H1 (cell line): ENCODE data around the gene CA10. TPM values are rescaled to one million over a fixed set of nuclear protein-coding genes. Genes with fewer than 3 reads are reported as not detected.

Source experiments
- CTCF ChIA-PET: fragments of 300-600 bp; sonication (Branson Sonifier 250); formaldehyde crosslinking; loops from one replicate; lab custom pipeline; 2021; ENCODE audit not compliant: partially characterized antibody; lab: Charles Lee
- POLR2A ChIA-PET: fragments of 300-600 bp; sonication (Branson Sonifier 250); formaldehyde crosslinking; loops from one replicate; lab custom pipeline; 2021; ENCODE audit warnings: inconsistent platforms; ENCODE audit not compliant: partially characterized antibody; lab: Charles Lee
- DNase-seq, 2 experiments: peaks; one replicate each; pipeline versions ENCODE4 v3.0.0 to v3.0.0-alpha.2; 2010 to 2022; ENCODE audit warnings: low spot score in 2 of 2, low read depth in 1 of 2, mixed read lengths in 1 of 2
- FAIRE-seq: peaks from 2 replicates; lab custom pipeline; 2011; peaks lifted over from hg19 to GRCh38; lab: Jason Lieb, UNC
- H2AFZ ChIP-seq: 2 replicates; pipeline ENCODE4 v1.8.1; 2012; ENCODE audit warnings: low read length, inconsistent platforms
- H2AK5ac ChIP-seq: 2 replicates; pipeline ENCODE4 v1.6.1; 2013; ENCODE audit warnings: low read depth, low read length
- H2BK120ac ChIP-seq: replicated peaks from 2 replicates; pipeline ENCODE3; 2013; ENCODE audit warnings: low read depth, low read length, inconsistent platforms
- H2BK12ac ChIP-seq: 2 replicates; pipeline ENCODE4 v1.6.1; 2013; ENCODE audit warnings: low read depth, low read length
- H2BK15ac ChIP-seq: 2 replicates; pipeline ENCODE4 v1.6.1; 2013; ENCODE audit warnings: low read length
- H2BK20ac ChIP-seq: 2 replicates; pipeline ENCODE4 v1.6.1; 2013; ENCODE audit warnings: low read length
- H2BK5ac ChIP-seq: 2 replicates; pipeline ENCODE4 v1.6.1; 2013; ENCODE audit warnings: low read depth, low read length
- H3K14ac ChIP-seq: 2 replicates; pipeline ENCODE4 v1.6.1; 2013; ENCODE audit warnings: inconsistent platforms; ENCODE audit not compliant: insufficient read length
- H3K18ac ChIP-seq: 2 replicates; pipeline ENCODE4 v1.6.1; 2013; ENCODE audit warnings: low read length; ENCODE audit errors: extremely low read depth
- H3K23ac ChIP-seq: 2 replicates; pipeline ENCODE4 v1.6.1; 2013; ENCODE audit warnings: inconsistent platforms; ENCODE audit not compliant: insufficient read length
- H3K23me2 ChIP-seq: 2 replicates; pipeline ENCODE4 v1.6.1; 2013; ENCODE audit warnings: low read depth, low read length
- H3K27ac ChIP-seq: 2 replicates; pipeline ENCODE4 v1.6.1; 2011; ENCODE audit warnings: low read depth, low read length, inconsistent platforms
- H3K27me3 ChIP-seq, 4 experiments: replicated peaks in 1 of 4; 1 replicate in 1 of 4; 2 replicates in 3 of 4; pipeline versions ENCODE4 v1.6.1 to v1.8.1; 2011 to 2013; ENCODE audit warnings: low read length in 3 of 4, mild to moderate bottlenecking in 3 of 4, inconsistent platforms in 2 of 4, mixed read lengths in 2 of 4, moderate library complexity in 1 of 4; ENCODE audit not compliant: control insufficient read depth in 3 of 4, insufficient read depth in 3 of 4; ENCODE audit errors: extremely low read depth in 1 of 4
- H3K36me3 ChIP-seq, 4 experiments: 2 replicates each; pipeline versions ENCODE4 v1.6.1 to v1.8.1; 2011 to 2013; ENCODE audit warnings: mild to moderate bottlenecking in 4 of 4, low read length in 3 of 4, moderate library complexity in 2 of 4, control low read depth in 1 of 4, inconsistent platforms in 1 of 4; ENCODE audit not compliant: insufficient read depth in 4 of 4, control insufficient read depth in 2 of 4
- H3K4ac ChIP-seq: replicated peaks from 2 replicates; pipeline ENCODE3; 2013; ENCODE audit warnings: low read length, low read depth, mixed read lengths, inconsistent platforms; ENCODE audit not compliant: insufficient read length
- H3K4me1 ChIP-seq, 4 experiments: replicated peaks in 1 of 4; 1 replicate in 1 of 4; 2 replicates in 3 of 4; pipeline versions ENCODE4 v1.6.1 to v1.8.1; 2011 to 2013; ENCODE audit warnings: low read length in 3 of 4, inconsistent platforms in 2 of 4, mixed read lengths in 1 of 4; ENCODE audit not compliant: insufficient read depth in 4 of 4, control insufficient read depth in 3 of 4
- H3K4me2 ChIP-seq, 2 experiments: 2 replicates each; pipeline versions ENCODE4 v1.6.1 to v1.8.1; 2011 to 2013; ENCODE audit warnings: low read depth in 2 of 2, low read length in 2 of 2, control low read depth in 1 of 2, inconsistent platforms in 1 of 2, mild to moderate bottlenecking in 1 of 2; ENCODE audit not compliant: insufficient read depth in 1 of 2
- H3K4me3 ChIP-seq, 4 experiments: fragments of 200-600, 300-600 bp in 1 of 4; sonication (generic), shearing (Covaris generic), sonication (Bioruptor Twin) in 1 of 4; 2 replicates each; pipeline versions ENCODE4 v1.5.1 to v1.8.1; 2011 to 2016; ENCODE audit warnings: low read length in 4 of 4, low read depth in 3 of 4, control low read depth in 2 of 4, inconsistent platforms in 2 of 4, mild to moderate bottlenecking in 2 of 4, mixed read lengths in 1 of 4, moderate library complexity in 1 of 4; ENCODE audit not compliant: insufficient read depth in 2 of 4; ENCODE audit errors: extremely low read depth in 1 of 4
- H3K56ac ChIP-seq: replicated peaks from 2 replicates; pipeline ENCODE3; 2013; ENCODE audit warnings: low read depth, mild to moderate bottlenecking, mixed read lengths, low read length, inconsistent platforms; ENCODE audit not compliant: insufficient read length
- H3K79me1 ChIP-seq: 2 replicates; pipeline ENCODE4 v1.6.1; 2013; ENCODE audit warnings: low read depth, low read length, control low read depth
- H3K79me2 ChIP-seq, 2 experiments: 2 replicates each; pipeline versions ENCODE4 v1.6.1 to v1.8.1; 2012 to 2013; ENCODE audit warnings: low read length in 2 of 2, mild to moderate bottlenecking in 2 of 2, inconsistent platforms in 1 of 2; ENCODE audit not compliant: insufficient read depth in 2 of 2, control insufficient read depth in 1 of 2
- H3K9ac ChIP-seq, 4 experiments: replicated peaks in 1 of 4; 1 replicate in 1 of 4; 2 replicates in 3 of 4; pipeline versions ENCODE4 v1.6.1 to v1.8.1; 2011 to 2013; ENCODE audit warnings: low read depth in 3 of 4, low read length in 3 of 4, control low read depth in 2 of 4, mild to moderate bottlenecking in 2 of 4, moderate library complexity in 2 of 4, inconsistent platforms in 1 of 4; ENCODE audit errors: extremely low read depth in 1 of 4
- H3K9me3 ChIP-seq, 2 experiments: 2 replicates each; pipeline versions ENCODE4 v1.6.1 to v1.8.1; 2012 to 2013; ENCODE audit warnings: mild to moderate bottlenecking in 2 of 2, moderate library complexity in 2 of 2, control low read depth in 1 of 2, inconsistent platforms in 1 of 2, low read depth in 1 of 2, low read length in 1 of 2, mixed read lengths in 1 of 2; ENCODE audit not compliant: insufficient read depth in 2 of 2
- H4K20me1 ChIP-seq, 2 experiments: replicated peaks in 1 of 2; 2 replicates each; pipeline versions ENCODE3 to v1.8.1; 2011 to 2013; ENCODE audit warnings: inconsistent platforms in 2 of 2, low read length in 2 of 2, mild to moderate bottlenecking in 1 of 2; ENCODE audit not compliant: insufficient read depth in 2 of 2, control insufficient read depth in 1 of 2
- H4K5ac ChIP-seq: 2 replicates; pipeline ENCODE4 v1.6.1; 2013; ENCODE audit warnings: low read length, low read depth, mixed read lengths, inconsistent platforms; ENCODE audit not compliant: insufficient read length
- H4K8ac ChIP-seq: 2 replicates; pipeline ENCODE4 v1.8.0; 2013; ENCODE audit warnings: mild to moderate bottlenecking, moderate library complexity, low read length, inconsistent platforms; ENCODE audit not compliant: insufficient read depth; ENCODE audit errors: extremely low read depth
- H4K91ac ChIP-seq: replicated peaks from 2 replicates; pipeline ENCODE3; 2013; ENCODE audit warnings: low read length, mixed read lengths, inconsistent platforms; ENCODE audit not compliant: insufficient read length
- CBX5 ChIP-seq: fragments of 300-800, 300-1000 bp; sonication (generic); IDR thresholded peaks from 2 replicates; pipeline ENCODE4 v1.7.1; 2016; ENCODE audit warnings: antibody characterized with exemption, low read length, low read depth
- EP300 ChIP-seq, 2 experiments: IDR thresholded peaks; 1 replicate in 1 of 2; 2 replicates in 1 of 2; pipeline ENCODE4 v1.6.1; 2011 to 2012; ENCODE audit warnings: low read depth in 2 of 2, low read length in 2 of 2, mild to moderate bottlenecking in 2 of 2, borderline replicate concordance in 1 of 2, inconsistent platforms in 1 of 2, moderate library complexity in 1 of 2
- EZH2 ChIP-seq: fragments of 200-600 bp; sonication (generic); IDR thresholded peaks from 2 replicates; pipeline ENCODE4 v1.7.1; 2012; ENCODE audit warnings: low read depth, mild to moderate bottlenecking, moderate library complexity, low read length, inconsistent platforms; ENCODE audit not compliant: severe bottlenecking
- GABPA ChIP-seq: IDR thresholded peaks from 2 replicates; pipeline ENCODE4 v1.6.1; 2011; ENCODE audit warnings: mild to moderate bottlenecking, low read length, moderate library complexity, borderline replicate concordance; ENCODE audit not compliant: insufficient read depth
- HDAC2 ChIP-seq, 2 experiments: fragments of 300-600 bp in 1 of 2; sonication (generic) in 1 of 2; IDR thresholded peaks; 2 replicates each; pipeline ENCODE4 v1.6.1; 2011 to 2012; ENCODE audit warnings: low read depth in 2 of 2, low read length in 2 of 2, mild to moderate bottlenecking in 2 of 2, moderate library complexity in 2 of 2, borderline replicate concordance in 1 of 2, inconsistent platforms in 1 of 2
- HDAC6 ChIP-seq: IDR thresholded peaks from one replicate; pipeline ENCODE4 v1.7.1; 2012; ENCODE audit warnings: low read depth, mild to moderate bottlenecking, inconsistent platforms, low read length, moderate library complexity
- KDM4A ChIP-seq: IDR thresholded peaks from one replicate; pipeline ENCODE4 v1.7.1; 2012; ENCODE audit warnings: low read depth, mild to moderate bottlenecking, moderate library complexity, low read length, inconsistent platforms; ENCODE audit not compliant: severe bottlenecking
- POU5F1 ChIP-seq: IDR thresholded peaks from 2 replicates; pipeline ENCODE4 v1.6.1; 2011; ENCODE audit warnings: low read depth, mild to moderate bottlenecking, low read length, moderate library complexity
- RXRA ChIP-seq: IDR thresholded peaks from 2 replicates; pipeline ENCODE4 v1.6.1; 2011; ENCODE audit warnings: low read depth, mild to moderate bottlenecking, low read length, moderate library complexity; ENCODE audit not compliant: insufficient read depth
- WGBS, 2 experiments: shearing (Covaris generic) in 1 of 2; methylation state at CpG; one replicate each; pipeline versions ENCODE4 v1.1.6 to v1.1.7; 2013 to 2015; ENCODE audit warnings: low lambda C conversion rate in 2 of 2, mixed read lengths in 2 of 2, inconsistent platforms in 1 of 2, low coverage in 1 of 2, missing lambda C conversion rate in 1 of 2; ENCODE audit not compliant: insufficient replicate concordance in 2 of 2, insufficient coverage in 1 of 2, insufficient read length in 1 of 2; ENCODE audit errors: extremely low coverage in 1 of 2, missing lambda C conversion rate in 1 of 2; 5-methylcytosine and 5-hydroxymethylcytosine counted together
- polyA plus RNA-seq, 7 experiments: library from polyadenylated mRNA; depleted of rRNA in 3 of 7; stranded (reverse) in 5 of 7; unstranded in 2 of 7; fragments of >200 nt in 5 of 7; fragments of 200-250 nt in 2 of 7; gene quantifications; 1 replicate in 5 of 7; 2 replicates in 1 of 7; 4 replicates in 1 of 7; pipeline versions ENCODE4 v1.2.1 to v1.2.3, GENCODE V29; 2011 to 2013; ENCODE audit warnings: missing spikeins in 2 of 7, mixed read lengths in 2 of 7
- total RNA-seq: library from RNA; stranded (reverse); fragmentation: NEBNext Ultra II Directional; extraction: Animal tissue kit (Norgen Biotek cat#: 25700); gene quantifications from 2 replicates; pipeline ENCODE4 v1.2.1, GENCODE V29; 2021

Gene CA10
- total and polyA plus RNA-seq, 2 of the 8 experiments (the other 6 are each of a cell fraction or from before 2014, with no cell fraction given): 0.60 to 0.63 TPM

- no peak overlapping the region for H2BK5ac ChIP-seq
- no peak overlapping the region for H4K8ac ChIP-seq
- no peak overlapping the region for H2AK5ac ChIP-seq
- no peak overlapping the region for H4K91ac ChIP-seq
- H3K56ac ChIP-seq: no peak overlapping the region
- TF ChIP-seq HDAC2 (IDR thresholded peaks at IDR 0.05; ENCODE audit: borderline replicate concordance in 1 of 2, low read depth in 2 of 2, low read length in 2 of 2) (no peak), CBX5 (no peak), HDAC6 (no peak), RXRA (no peak), GABPA (no peak), EP300 (IDR thresholded peaks at IDR 0.05; ENCODE audit: borderline replicate concordance in 1 of 2, low read depth in 2 of 2, low read length in 2 of 2) (no peak), EZH2 (no peak), KDM4A (no peak), POU5F1 (no peak)
- H3K79me2 ChIP-seq: no peaks in the 10 kb centered on the region
- H4K20me1 ChIP-seq: no peaks in the 10 kb centered on the region
- no peak overlapping the region for H2BK120ac ChIP-seq
- H3K36me3 ChIP-seq: no peaks in the 10 kb centered on the region
- ChIA-PET CTCF (interaction anchor here (0.5 to 1.5 kb wide), 3 partner anchors 19 to 487 kb away, joined by 3 to 4 read pairs (median 3); no protein-coding TSS in a partner anchor), POLR2A (no interaction called here)
- no peak overlapping the region for H2BK20ac ChIP-seq
- FAIRE-seq: no peak
- no peaks in the 10 kb centered on the region for H3K23me2 ChIP-seq
- no peaks in the 10 kb centered on the region for H3K27me3 ChIP-seq
- no peak overlapping the region for H3K18ac ChIP-seq
- H3K9ac ChIP-seq: no peak overlapping the region
- H3K4me2 ChIP-seq: no peak overlapping the region
- no peak overlapping the region for H3K27ac ChIP-seq
- DNase-seq: no peak
- no peak overlapping the region for H2BK15ac ChIP-seq
- no peak overlapping the region for H3K14ac ChIP-seq
- no peaks in the 10 kb centered on the region for H3K9me3 ChIP-seq
- no peaks in the 10 kb centered on the region for H3K79me1 ChIP-seq
- H2BK12ac ChIP-seq: no peak overlapping the region
- H4K5ac ChIP-seq: no peak overlapping the region
- no peak overlapping the region for H3K4ac ChIP-seq
- no peak overlapping the region for H2AFZ ChIP-seq
- H3K4me3 ChIP-seq: no peak overlapping the region
- WGBS, 2 experiments: 95% methylated on average over 1 of the region's 1 CpG; no CpG with 5 or more reads in 1 of the 2 experiments
- H3K4me1 ChIP-seq: no peaks in the 10 kb centered on the region
- H3K23ac ChIP-seq: no peak overlapping the region
These were observed 316.8 kb downstream of the CA10 start for GRCh38 chr17:51841669-51842068.
